GM12878 (cell line): Measurements from ENCODE around the gene CCDC149. TPM values are rescaled to one million over a fixed set of nuclear protein-coding genes. Genes with fewer than 3 reads are reported as not detected.

Experiments
- ATAC-seq: fragments of 200-7000 bp; cut with Tn5 transposase; 3 replicates; pipeline ENCODE4 v1.9.1; 2020; ENCODE audit warnings: mild to moderate bottlenecking, moderate library complexity
- BruUV-seq: library from RNA; stranded (reverse); fragments of 400-500 nt; replicated peaks from 2 replicates; lab custom pipeline; 2021; lab: Mats Ljungman, UMichigan
- CTCF ChIA-PET: fragments of 300-600 bp; sonication (Branson Sonifier 250); formaldehyde crosslinking; extraction: SDS; loops from one replicate; lab custom pipeline; 2021; ENCODE audit warnings: inconsistent platforms; lab: Yijun Ruan, JAX
- POLR2A ChIA-PET: fragments of 350-600 bp; formaldehyde crosslinking; extraction: SDS; loops from one replicate; lab custom pipeline; 2021; ENCODE audit warnings: inconsistent platforms; lab: Charles Lee
- RAD21 ChIA-PET: fragments of 300-600 bp; sonication (Branson Sonifier 250); formaldehyde crosslinking; loops from one replicate; lab custom pipeline; 2023; ENCODE audit warnings: antibody characterized with exemption; ENCODE audit not compliant: unreplicated experiment; lab: Charles Lee
- SMC1A ChIA-PET: fragments of 300-600 bp; sonication (Branson Sonifier 250); formaldehyde crosslinking; loops from one replicate; lab custom pipeline; 2023; ENCODE audit not compliant: unreplicated experiment, uncharacterized antibody; lab: Charles Lee
- DNase-seq: peaks from one replicate; pipeline ENCODE4 v3.0.0-alpha.2; 2011; ENCODE audit warnings: low read depth, low spot score
- FAIRE-seq: peaks from 3 replicates; lab custom pipeline; 2011; peaks lifted over from hg19 to GRCh38; lab: Jason Lieb, UNC
- H2AFZ ChIP-seq: 2 replicates; pipeline ENCODE4 v1.6.0; 2011; ENCODE audit warnings: low read depth, low read length, control low read depth; ENCODE audit not compliant: control insufficient read depth
- H3K27ac ChIP-seq: 2 replicates; pipeline ENCODE4 v1.5.1; 2011; ENCODE audit warnings: control low read depth; ENCODE audit not compliant: control insufficient read depth, insufficient read depth
- H3K27me3 ChIP-seq, 2 experiments: replicated peaks in 1 of 2; 2 replicates each; pipeline versions ENCODE4 v1.6.0 to v1.6.1; 2011; ENCODE audit warnings: low read length in 1 of 2; ENCODE audit not compliant: control insufficient read depth in 2 of 2, insufficient read depth in 2 of 2
- H3K36me3 ChIP-seq, 2 experiments: 2 replicates each; pipeline ENCODE4 v1.5.1; 2011; ENCODE audit warnings: low read length in 1 of 2; ENCODE audit not compliant: control insufficient read depth in 2 of 2, insufficient read depth in 2 of 2
- H3K4me1 ChIP-seq: 2 replicates; pipeline ENCODE4 v1.6.1; 2011; ENCODE audit warnings: mild to moderate bottlenecking, low read length, moderate library complexity, mixed read lengths; ENCODE audit not compliant: control insufficient read depth, insufficient read depth
- H3K4me2 ChIP-seq: 2 replicates; pipeline ENCODE4 v1.6.0; 2011; ENCODE audit warnings: control low read depth; ENCODE audit not compliant: control insufficient read depth, insufficient read depth
- H3K4me3 ChIP-seq: fragments of 200-600 bp; sonication (generic); 2 replicates; pipeline ENCODE4 v1.5.1; 2016
- H3K79me2 ChIP-seq: 2 replicates; pipeline ENCODE4 v1.6.0; 2011; ENCODE audit warnings: low read length; ENCODE audit not compliant: control insufficient read depth, insufficient read depth
- H3K9ac ChIP-seq: 2 replicates; pipeline ENCODE4 v1.8.0; 2011; ENCODE audit warnings: low read length, control low read depth, mixed read lengths; ENCODE audit not compliant: control insufficient read depth, insufficient read depth
- H3K9me3 ChIP-seq: replicated peaks from 3 replicates; pipeline ENCODE4 v1.5.1; 2011; ENCODE audit warnings: mild to moderate bottlenecking, low read length; ENCODE audit not compliant: control insufficient read depth, insufficient read depth
- H4K20me1 ChIP-seq: 2 replicates; pipeline ENCODE4 v1.6.0; 2011; ENCODE audit not compliant: control insufficient read depth, insufficient read depth
- CBX3 ChIP-seq: fragments of 200-600 bp; sonication (generic); IDR thresholded peaks from 2 replicates; pipeline ENCODE4 v1.6.1; 2016; ENCODE audit warnings: low read depth, borderline replicate concordance
- ESRRA ChIP-seq: IDR thresholded peaks from 2 replicates; pipeline ENCODE4 v1.6.1; 2012; ENCODE audit warnings: mild to moderate bottlenecking, low read length, improper control_type of control experiment
- HDAC6 ChIP-seq: fragments of 200-600 bp; sonication (generic); IDR thresholded peaks from one replicate; pipeline ENCODE4 v1.8.0; 2017; ENCODE audit warnings: antibody characterized with exemption; ENCODE audit not compliant: unreplicated experiment
- KDM1A ChIP-seq: fragments of 200-600 bp; sonication (generic); IDR thresholded peaks from 2 replicates; pipeline ENCODE4 v1.6.1; 2016; ENCODE audit warnings: borderline replicate concordance
- MEF2B ChIP-seq: fragments of 450-650 bp; IDR thresholded peaks from 2 replicates; pipeline ENCODE4 v1.6.1; 2018; ENCODE audit warnings: mild to moderate bottlenecking, moderate library complexity; ENCODE audit not compliant: partially characterized antibody, poor library complexity, severe bottlenecking
- NBN ChIP-seq: fragments of 450-650 bp; IDR thresholded peaks from 2 replicates; pipeline ENCODE4 v1.6.1; 2016
- NFIC ChIP-seq: IDR thresholded peaks from 2 replicates; pipeline ENCODE4 v1.6.1; 2012; ENCODE audit warnings: low read depth, mild to moderate bottlenecking, inconsistent platforms, low read length, moderate library complexity
- NFYB ChIP-seq: IDR thresholded peaks from 2 replicates; pipeline ENCODE4 v1.6.1; 2011; ENCODE audit warnings: low read depth, mild to moderate bottlenecking, low read length, improper control_type of control experiment, moderate library complexity; ENCODE audit not compliant: insufficient read depth
- RCOR1 ChIP-seq: conservative IDR thresholded peaks from 2 replicates; pipeline ENCODE4 v1.6.1; 2012; ENCODE audit warnings: low read depth, low read length, improper control_type of control experiment
- SIN3A ChIP-seq: IDR thresholded peaks from 2 replicates; pipeline ENCODE4 v1.6.1; 2012; ENCODE audit warnings: low read depth, low read length, improper control_type of control experiment
- WGBS: methylation state at CpG from one replicate; pipeline ENCODE4 v1.1.6; 2016; ENCODE audit warnings: low lambda C conversion rate; ENCODE audit not compliant: insufficient replicate concordance, insufficient coverage; ENCODE audit errors: missing lambda C conversion rate; 5-methylcytosine and 5-hydroxymethylcytosine counted together
- in situ Hi-C: fragments of 300-500 bp; cut with MboI; formaldehyde crosslinking; loops from 9 replicates; pipeline ENCODE4 v1.14.3; 2018; ENCODE audit warnings: mixed read lengths
- intact Hi-C: fragments of 100-400 bp; cut with micrococcal nuclease; formaldehyde crosslinking; loops from one replicate; pipeline ENCODE4 v1.14.2; 2022; ENCODE audit not compliant: unreplicated experiment
- polyA plus RNA-seq, 11 experiments: library from polyadenylated mRNA; depleted of rRNA in 4 of 11; unstranded in 6 of 11; stranded (reverse) in 5 of 11; fragments of >200 nt; fragmentation: Nextera tagmentation in 4 of 11; fragmentation: Illumina TruSeq in 1 of 11; extraction: Ambion mirVana in 4 of 11; extraction: Trizol in 1 of 11; gene quantifications; 1 replicate in 1 of 11; 2 replicates in 10 of 11; pipeline versions ENCODE4 v1.2.1 to v1.2.3, GENCODE V29; 2011 to 2016; ENCODE audit warnings: inconsistent platforms in 2 of 11, missing spikeins in 2 of 11, low read depth in 1 of 11
- total RNA-seq, 4 experiments: library from RNA; depleted of rRNA in 3 of 4; stranded (reverse); fragments of >200 nt in 3 of 4; fragmentation: Illumina TruSeq in 1 of 4; extraction: Trizol in 1 of 4; gene quantifications; 2 replicates each; pipeline versions ENCODE4 v1.2.1 to v1.2.3, GENCODE V29; 2013 to 2021
- TF ChIP-seq, protein P1 (sequence below): IDR thresholded peaks from 2 replicates; pipeline ENCODE4 v1.6.1; 2011; ENCODE audit warnings: mild to moderate bottlenecking, low read depth, low read length, moderate library complexity; ENCODE audit not compliant: insufficient replicate concordance

The CCDC149 gene
- total and polyA plus RNA-seq, 10 of the 15 experiments (the other 5 are each of a cell fraction or from before 2014, with no cell fraction given) = 0.03 to 0.04 (median 0.04) TPM; not detected in 7

DNA sequence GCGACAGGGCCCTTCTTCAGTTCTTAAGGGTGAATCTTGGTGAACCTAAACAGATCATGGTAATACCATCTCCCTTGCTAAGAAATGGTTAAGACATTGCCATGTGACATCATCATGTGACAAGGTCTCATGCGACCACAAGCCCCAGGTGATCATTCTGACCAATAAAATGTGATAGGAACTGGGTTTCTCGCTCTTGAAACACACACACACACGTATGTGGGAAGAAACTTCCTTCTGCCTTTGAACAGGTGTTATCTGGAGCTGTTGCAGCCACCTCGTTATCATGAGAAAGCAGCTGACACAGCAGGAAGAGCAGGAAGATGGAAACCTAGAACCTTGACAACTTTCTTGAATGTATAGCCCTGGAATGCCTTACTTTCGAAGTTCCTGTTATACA is 107.3 kb downstream of the CCDC149 start (continued):
- TF ChIP-seq KDM1A = no peak
- no peak for TF ChIP-seq NFIC
- no peak for TF ChIP-seq RCOR1
- TF ChIP-seq CBX3 = no peak
- TF ChIP-seq SIN3A = no peak
- TF ChIP-seq, protein P1, sequence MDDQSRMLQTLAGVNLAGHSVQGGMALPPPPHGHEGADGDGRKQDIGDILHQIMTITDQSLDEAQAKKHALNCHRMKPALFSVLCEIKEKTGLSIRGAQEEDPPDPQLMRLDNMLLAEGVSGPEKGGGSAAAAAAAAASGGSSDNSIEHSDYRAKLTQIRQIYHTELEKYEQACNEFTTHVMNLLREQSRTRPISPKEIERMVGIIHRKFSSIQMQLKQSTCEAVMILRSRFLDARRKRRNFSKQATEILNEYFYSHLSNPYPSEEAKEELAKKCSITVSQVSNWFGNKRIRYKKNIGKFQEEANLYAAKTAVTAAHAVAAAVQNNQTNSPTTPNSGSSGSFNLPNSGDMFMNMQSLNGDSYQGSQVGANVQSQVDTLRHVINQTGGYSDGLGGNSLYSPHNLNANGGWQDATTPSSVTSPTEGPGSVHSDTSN = no peak
- TF ChIP-seq NFYB = peak; percentile 57
- no peak for TF ChIP-seq MEF2B

DNA sequence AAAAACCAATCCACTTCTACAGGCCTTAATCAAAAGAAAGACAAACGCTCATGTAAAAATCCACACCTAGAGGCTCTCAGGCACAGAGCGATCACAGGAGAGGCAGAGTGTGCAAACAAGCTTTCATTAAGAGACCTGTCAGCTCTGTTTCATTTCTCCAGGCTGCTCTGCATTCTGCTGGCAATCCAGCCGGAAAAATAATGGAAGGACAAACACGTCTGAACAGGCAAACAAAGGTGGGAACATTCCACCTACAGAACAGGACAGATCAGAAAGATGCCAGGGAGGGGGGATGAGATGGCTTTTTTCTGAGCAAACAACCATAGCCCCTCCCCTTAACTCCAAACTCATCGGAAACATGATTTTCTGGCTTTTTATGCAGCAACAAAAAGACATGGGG is 107.8 kb downstream of the CCDC149 start:
- no peak overlapping the region for H3K27ac ChIP-seq
- WGBS = 58% methylated on average over 5 of the region's 5 CpGs
- SMC1A ChIA-PET = no interaction called here
- H3K79me2 ChIP-seq = no peaks in the 10 kb centered on the region
- H4K20me1 ChIP-seq = no peaks in the 10 kb centered on the region
- no peak overlapping the region for H3K4me3 ChIP-seq
- TF ChIP-seq ESRRA (no peak), HDAC6 (no peak), NBN (no peak)
- no peak for FAIRE-seq
- no peaks in the 10 kb centered on the region for H3K9me3 ChIP-seq
- POLR2A ChIA-PET = no interaction called here
- peaks cover 0 to 2% of the 10 kb centered on the region in 2 experiments; a peak in 1 of 4 replicates for H3K27me3 ChIP-seq
- no peak overlapping the region for H3K4me2 ChIP-seq
- no peak for DNase-seq
- intact Hi-C loops = no loop called here
- H3K4me1 ChIP-seq = no peaks in the 10 kb centered on the region
- no TSS peak for BruUV-seq
- no peak overlapping the region for H2AFZ ChIP-seq
- in situ Hi-C loops = no loop called here
- H3K9ac ChIP-seq = no peak overlapping the region
- RAD21 ChIA-PET = no interaction called here
- no peak for ATAC-seq
- H3K36me3 ChIP-seq = no peaks in the 10 kb centered on the region
- CTCF ChIA-PET = interaction anchor here (0.9 kb wide), 1 partner anchor 175 kb away, joined by 3 read pairs; no protein-coding TSS in a partner anchor
